Liver (tissue), 3 donors: ENCODE data around the gene ARHGAP28.

ENCODE experiments used
- CTCF ChIP-seq: fragments of 150-350 bp; IDR thresholded peaks from 2 replicates; pipeline ENCODE4 v1.5.1; 2017; ENCODE audit warnings: improper control_type of control experiment, low read depth, low read length; ENCODE audit not compliant: missing input control
- GABPA ChIP-seq, 2 donors: IDR thresholded peaks in 1 of 2; conservative IDR thresholded peaks in 1 of 2; 2 replicates each; pipeline ENCODE4 v1.6.1; 2016; ENCODE audit warnings: antibody characterized with exemption in 2 of 2, mild to moderate bottlenecking in 1 of 2, moderate library complexity in 1 of 2
- HNF4G ChIP-seq: IDR thresholded peaks from 2 replicates; pipeline ENCODE4 v1.6.1; 2016; ENCODE audit warnings: antibody characterized with exemption
- JUND ChIP-seq, 2 donors: IDR thresholded peaks; 2 replicates each; pipeline ENCODE4 v1.6.1; 2016; ENCODE audit warnings: antibody characterized with exemption in 2 of 2
- RAD21 ChIP-seq, 2 donors: IDR thresholded peaks; 2 replicates each; pipeline ENCODE4 v1.6.1; 2016; ENCODE audit warnings: antibody characterized with exemption in 2 of 2, mild to moderate bottlenecking in 2 of 2
- RXRA ChIP-seq, 2 donors: IDR thresholded peaks; 2 replicates each; pipeline ENCODE4 v1.6.1; 2017 to 2018; ENCODE audit warnings: antibody characterized with exemption in 2 of 2, mild to moderate bottlenecking in 1 of 2
- YY1 ChIP-seq: IDR thresholded peaks from 2 replicates; pipeline ENCODE4 v1.6.1; 2016; ENCODE audit warnings: antibody characterized with exemption, mild to moderate bottlenecking
- TF ChIP-seq, protein P1 (sequence below): IDR thresholded peaks from 2 replicates; pipeline ENCODE4 v1.6.1; 2016; ENCODE audit warnings: antibody characterized with exemption, mild to moderate bottlenecking
- donor health status: healthy.
- donor health status: healthy.

DNA sequence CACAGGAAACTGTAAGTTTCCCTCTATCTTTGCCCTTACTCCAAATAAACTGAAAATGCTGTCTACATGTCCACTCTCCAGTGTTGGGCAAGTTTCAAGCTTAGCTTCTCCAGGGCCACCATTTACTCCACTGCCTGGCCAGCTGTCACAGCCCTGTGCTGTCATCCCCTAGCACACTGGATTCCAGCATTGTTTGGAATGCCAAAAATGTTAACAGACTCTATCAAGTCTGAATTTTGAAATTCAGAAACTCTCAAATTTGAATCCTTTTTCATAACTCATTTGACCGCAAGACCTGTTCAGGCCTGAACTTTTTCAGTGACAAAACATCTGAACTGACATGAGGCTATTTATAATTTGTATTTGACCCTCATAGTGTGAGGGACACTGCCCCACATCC, 5.2 kb upstream of the ARHGAP28 start:
- TF ChIP-seq RAD21 (IDR thresholded peaks at IDR 0.05) (no peak), CTCF (no peak), YY1 (no peak), JUND (IDR thresholded peaks at IDR 0.05) (no peak), HNF4G (no peak), GABPA (IDR thresholded peaks at IDR 0.05 in 1 of 2, conservative IDR thresholded peaks at IDR 0.05 in 1 of 2) (no peak), RXRA (IDR thresholded peaks at IDR 0.05) (no peak)
- TF ChIP-seq, protein P1, sequence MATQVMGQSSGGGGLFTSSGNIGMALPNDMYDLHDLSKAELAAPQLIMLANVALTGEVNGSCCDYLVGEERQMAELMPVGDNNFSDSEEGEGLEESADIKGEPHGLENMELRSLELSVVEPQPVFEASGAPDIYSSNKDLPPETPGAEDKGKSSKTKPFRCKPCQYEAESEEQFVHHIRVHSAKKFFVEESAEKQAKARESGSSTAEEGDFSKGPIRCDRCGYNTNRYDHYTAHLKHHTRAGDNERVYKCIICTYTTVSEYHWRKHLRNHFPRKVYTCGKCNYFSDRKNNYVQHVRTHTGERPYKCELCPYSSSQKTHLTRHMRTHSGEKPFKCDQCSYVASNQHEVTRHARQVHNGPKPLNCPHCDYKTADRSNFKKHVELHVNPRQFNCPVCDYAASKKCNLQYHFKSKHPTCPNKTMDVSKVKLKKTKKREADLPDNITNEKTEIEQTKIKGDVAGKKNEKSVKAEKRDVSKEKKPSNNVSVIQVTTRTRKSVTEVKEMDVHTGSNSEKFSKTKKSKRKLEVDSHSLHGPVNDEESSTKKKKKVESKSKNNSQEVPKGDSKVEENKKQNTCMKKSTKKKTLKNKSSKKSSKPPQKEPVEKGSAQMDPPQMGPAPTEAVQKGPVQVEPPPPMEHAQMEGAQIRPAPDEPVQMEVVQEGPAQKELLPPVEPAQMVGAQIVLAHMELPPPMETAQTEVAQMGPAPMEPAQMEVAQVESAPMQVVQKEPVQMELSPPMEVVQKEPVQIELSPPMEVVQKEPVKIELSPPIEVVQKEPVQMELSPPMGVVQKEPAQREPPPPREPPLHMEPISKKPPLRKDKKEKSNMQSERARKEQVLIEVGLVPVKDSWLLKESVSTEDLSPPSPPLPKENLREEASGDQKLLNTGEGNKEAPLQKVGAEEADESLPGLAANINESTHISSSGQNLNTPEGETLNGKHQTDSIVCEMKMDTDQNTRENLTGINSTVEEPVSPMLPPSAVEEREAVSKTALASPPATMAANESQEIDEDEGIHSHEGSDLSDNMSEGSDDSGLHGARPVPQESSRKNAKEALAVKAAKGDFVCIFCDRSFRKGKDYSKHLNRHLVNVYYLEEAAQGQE = no peak
